DND-41 (cell line): ENCODE data around the gene RABEP1.
"Not testable (repeated sequence)": the region's sequence is repeated elsewhere in the genome, so short reads cannot be mapped to it uniquely, and the experiment has no call there.

ENCODE experiments used
- ATAC-seq: fragments of 200-7000 bp; cut with Tn5 transposase; 3 replicates; pipeline ENCODE4 v1.9.1; 2021; ENCODE audit warnings: low read depth; ENCODE audit not compliant: insufficient read depth
- DNase-seq: peaks from one replicate; pipeline ENCODE4 v3.0.0-alpha.2; 2020
- H2AFZ ChIP-seq: 2 replicates; pipeline ENCODE4 v1.6.0; 2012; ENCODE audit warnings: low read depth, low read length
- H3K27ac ChIP-seq: 2 replicates; pipeline ENCODE4 v1.5.1; 2012; ENCODE audit warnings: low read length, inconsistent platforms
- H3K27me3 ChIP-seq: fragments of 200-600 bp; sonication (generic); 2 replicates; pipeline ENCODE4 v1.6.0; 2012; ENCODE audit warnings: low read length, mild to moderate bottlenecking, inconsistent platforms; ENCODE audit not compliant: insufficient read depth, poor library complexity
- H3K36me3 ChIP-seq: 2 replicates; pipeline ENCODE4 v1.5.1; 2012; ENCODE audit warnings: low read length, inconsistent platforms; ENCODE audit not compliant: insufficient read depth
- H3K4me1 ChIP-seq: 2 replicates; pipeline ENCODE4 v1.5.1; 2012; ENCODE audit warnings: mild to moderate bottlenecking, low read length; ENCODE audit not compliant: insufficient read depth
- H3K4me2 ChIP-seq: 2 replicates; pipeline ENCODE4 v1.6.0; 2012; ENCODE audit warnings: mild to moderate bottlenecking, moderate library complexity, low read length, inconsistent platforms; ENCODE audit not compliant: insufficient read depth
- H3K4me3 ChIP-seq, 2 experiments: fragments of 200-600 bp in 1 of 2; shearing (Covaris generic) in 1 of 2; 2 replicates each; pipeline ENCODE4 v1.5.1; 2012 to 2016; ENCODE audit warnings: inconsistent platforms in 2 of 2, low read length in 2 of 2, mild to moderate bottlenecking in 2 of 2, low read depth in 1 of 2, moderate library complexity in 1 of 2
- H3K79me2 ChIP-seq: 2 replicates; pipeline ENCODE4 v1.6.0; 2012; ENCODE audit warnings: low read length, inconsistent platforms; ENCODE audit not compliant: insufficient read depth
- H3K9ac ChIP-seq: 2 replicates; pipeline ENCODE4 v1.6.0; 2012; ENCODE audit warnings: low read depth, mild to moderate bottlenecking, inconsistent platforms, low read length, moderate library complexity
- H3K9me3 ChIP-seq: 2 replicates; pipeline ENCODE4 v1.5.1; 2012; ENCODE audit warnings: low read length, moderate library complexity, mild to moderate bottlenecking, inconsistent platforms; ENCODE audit not compliant: insufficient read depth, severe bottlenecking
- H4K20me1 ChIP-seq: 2 replicates; pipeline ENCODE4 v1.6.0; 2012; ENCODE audit warnings: low read length; ENCODE audit not compliant: insufficient read depth
- EZH2 ChIP-seq: IDR thresholded peaks from 3 replicates; pipeline ENCODE4 v1.6.1; 2012; ENCODE audit warnings: borderline replicate concordance, low read depth, mild to moderate bottlenecking, moderate library complexity, low read length, inconsistent platforms; ENCODE audit not compliant: severe bottlenecking
- TF ChIP-seq, protein P1 (sequence below): IDR thresholded peaks from 2 replicates; pipeline ENCODE4 v1.5.1; 2012; ENCODE audit warnings: borderline replicate concordance, low read length, moderate library complexity, mild to moderate bottlenecking; ENCODE audit not compliant: poor library complexity, severe bottlenecking; ENCODE audit errors: extremely low read depth

RABEP1 gene

DNA sequence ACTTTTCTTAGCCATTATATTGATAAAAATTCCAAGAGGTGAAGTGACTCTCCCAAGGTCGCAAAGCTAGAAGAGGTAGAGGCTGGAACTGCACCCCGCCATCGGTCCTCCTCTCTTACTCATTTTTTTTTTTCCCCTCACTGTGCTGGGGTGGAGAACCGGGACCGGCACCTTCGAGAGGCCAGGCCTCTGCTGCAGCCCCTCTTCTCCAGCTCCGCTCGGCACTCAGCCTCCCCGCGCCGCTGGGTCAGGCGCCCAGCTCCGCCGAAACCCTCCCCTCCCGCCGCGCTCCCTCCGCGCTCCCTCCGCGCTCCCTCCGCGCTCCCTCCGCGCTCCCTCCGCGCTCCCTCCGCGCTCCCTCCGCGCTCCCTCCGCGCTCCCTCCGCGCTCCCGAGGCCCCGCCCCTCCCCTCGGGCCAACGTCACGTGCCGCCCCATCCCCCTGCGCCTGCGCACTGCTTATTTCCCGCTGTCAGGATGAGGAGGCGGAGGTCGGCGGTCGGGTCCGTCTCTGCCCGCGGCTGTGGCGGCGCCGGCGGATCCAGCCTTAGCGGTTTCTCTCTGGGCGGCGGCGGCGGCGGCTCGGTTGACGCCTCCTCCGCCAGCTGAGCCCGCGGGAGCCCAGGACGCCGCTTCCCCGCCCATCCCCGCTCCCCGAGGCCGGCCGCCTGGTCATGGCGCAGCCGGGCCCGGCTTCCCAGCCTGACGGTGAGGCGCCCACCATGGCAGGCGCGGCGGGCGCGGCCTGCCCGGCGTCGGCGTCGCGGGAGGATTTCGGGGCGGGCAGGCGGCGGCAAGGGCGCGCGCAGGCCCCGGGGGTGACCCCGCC lies at the start of gene RABEP1:
Gene RABEP1 (plus strand): TSS at position 471 of the 828 bp plus-strand sequence. CDS start 203 bp downstream, at position 674.
- Histone ChIP-seq H4K20me1 (peaks cover 34% of the 10 kb centered on the region), H3K27ac (peak within 1 kb of the TSS; percentile 78), H2AFZ (peak within 1 kb of the TSS; percentile 74), H3K9ac (peak within 1 kb of the TSS; percentile 86), H3K4me2 (peak within 1 kb of the TSS; percentile 96), H3K9me3 (no peaks in the 10 kb centered on the region), H3K36me3 (peaks cover 17% of the 10 kb centered on the region; the same call in 1 of the 2 replicates), H3K4me3 (peak within 1 kb of the TSS; percentile 89 to 94), H3K79me2 (peaks cover 48% of the 10 kb centered on the region), H3K27me3 (no peaks in the 10 kb centered on the region), H3K4me1 (peaks cover 35% of the 10 kb centered on the region)
- DNase-seq (peak; percentile 94), ATAC-seq (peak; percentile 84)
- no peak for TF ChIP-seq EZH2
- TF ChIP-seq, protein P1, sequence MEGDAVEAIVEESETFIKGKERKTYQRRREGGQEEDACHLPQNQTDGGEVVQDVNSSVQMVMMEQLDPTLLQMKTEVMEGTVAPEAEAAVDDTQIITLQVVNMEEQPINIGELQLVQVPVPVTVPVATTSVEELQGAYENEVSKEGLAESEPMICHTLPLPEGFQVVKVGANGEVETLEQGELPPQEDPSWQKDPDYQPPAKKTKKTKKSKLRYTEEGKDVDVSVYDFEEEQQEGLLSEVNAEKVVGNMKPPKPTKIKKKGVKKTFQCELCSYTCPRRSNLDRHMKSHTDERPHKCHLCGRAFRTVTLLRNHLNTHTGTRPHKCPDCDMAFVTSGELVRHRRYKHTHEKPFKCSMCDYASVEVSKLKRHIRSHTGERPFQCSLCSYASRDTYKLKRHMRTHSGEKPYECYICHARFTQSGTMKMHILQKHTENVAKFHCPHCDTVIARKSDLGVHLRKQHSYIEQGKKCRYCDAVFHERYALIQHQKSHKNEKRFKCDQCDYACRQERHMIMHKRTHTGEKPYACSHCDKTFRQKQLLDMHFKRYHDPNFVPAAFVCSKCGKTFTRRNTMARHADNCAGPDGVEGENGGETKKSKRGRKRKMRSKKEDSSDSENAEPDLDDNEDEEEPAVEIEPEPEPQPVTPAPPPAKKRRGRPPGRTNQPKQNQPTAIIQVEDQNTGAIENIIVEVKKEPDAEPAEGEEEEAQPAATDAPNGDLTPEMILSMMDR, result peak; percentile 30

DNA sequence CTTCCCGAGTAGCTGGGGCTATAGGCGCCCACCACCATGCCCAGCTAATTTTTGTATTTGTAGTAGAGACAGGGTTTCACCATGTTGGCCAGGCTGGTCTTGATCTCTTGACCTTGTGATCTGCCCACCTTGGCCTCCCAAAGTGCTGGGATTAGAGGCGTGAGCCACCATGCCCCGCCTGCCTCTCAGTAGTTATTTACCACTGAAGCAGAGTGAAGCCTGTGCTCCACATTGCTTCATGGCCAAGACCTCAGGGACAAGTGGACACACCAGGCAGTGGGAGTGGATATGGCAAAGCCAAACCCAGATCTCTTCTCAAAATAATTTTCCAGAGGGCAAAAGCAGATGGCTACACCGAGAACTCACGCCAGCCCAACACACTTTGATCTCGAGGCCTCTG lies 48.6 kb upstream of the RABEP1 start:
- H3K27me3 ChIP-seq, H3K4me3 ChIP-seq, H3K9ac ChIP-seq, H2AFZ ChIP-seq, H3K4me1 ChIP-seq, H4K20me1 ChIP-seq, H3K79me2 ChIP-seq, H3K27ac ChIP-seq, H3K4me2 ChIP-seq, H3K9me3 ChIP-seq, ATAC-seq, DNase-seq: not testable (repeated sequence)
- H3K36me3 ChIP-seq, result peaks cover 12% of the 10 kb centered on the region

- H3K4me2 ChIP-seq, result no peak within 1 kb of the TSS
- no peaks in the 10 kb centered on the region for H3K4me1 ChIP-seq
- H3K27me3 ChIP-seq, result no peaks in the 10 kb centered on the region
- H3K27ac ChIP-seq, result no peak within 1 kb of the TSS
- H3K79me2 ChIP-seq, result no peaks in the 10 kb centered on the region
- H3K4me3 ChIP-seq, result no peak within 1 kb of the TSS
- DNase-seq (no peak), ATAC-seq (no peak)
- H3K9me3 ChIP-seq, result no peaks in the 10 kb centered on the region
- no peak within 1 kb of the TSS for H2AFZ ChIP-seq
- no peaks in the 10 kb centered on the region for H4K20me1 ChIP-seq
- no peak for TF ChIP-seq EZH2
- TF ChIP-seq, protein P1, result no peak
- H3K36me3 ChIP-seq, result peaks cover 7% of the 10 kb centered on the region; the same call in 1 of the 2 replicates
- no peak within 1 kb of the TSS for H3K9ac ChIP-seq
These were observed 47.2 kb upstream of the RABEP1 start, which contains the start of gene SCIMP for GRCh38 chr17:5234645-5235576. Gene SCIMP (minus strand): TSS chr17:5234860. CDS start chr17:5234755, 105 bp downstream.
